Measurements from ENCODE around the gene NFIB.

- TF ChIP-seq CTCF (IDR thresholded peaks at IDR 0.05) (no peak), POLR2A (IDR thresholded peaks at IDR 0.05) (no peak)
Measured at GRCh38 chr9:14218253-14218652, 95.7 kb downstream of the NFIB start.

Measured in body of pancreas (tissue), 4 donors.